GM21825 (cell line): Measurements from ENCODE around the gene KCND1.
"Not testable (repeated sequence)": the region's sequence is repeated elsewhere in the genome, so short reads cannot be mapped to it uniquely, and the experiment has no call there.

Source experiments
- ATAC-seq: cut with Tn5 transposase; IDR thresholded peaks from one replicate; pipeline ENCODE4 v1.9.1; 2021; ENCODE audit warnings: mild to moderate bottlenecking, moderate library complexity; ENCODE audit not compliant: unreplicated experiment

KCND1 gene

GRCh38 chrX:48971249-48972219 lies at the start of gene KCND1:
Gene KCND1 (minus strand): TSS chrX:48971844. CDS start chrX:48970271, 1,573 bp downstream.
- no peak for ATAC-seq

GRCh38 chrX:49019599-49020249 lies 48.1 kb upstream of the KCND1 start:
- ATAC-seq = no peak

- no peak for ATAC-seq
These were observed 47.4 kb upstream of the KCND1 start for GRCh38 chrX:49019050-49019449.

GRCh38 chrX:49003696-49004095 lies 32.1 kb upstream of the KCND1 start:
- ATAC-seq = no peak

GRCh38 chrX:49002091-49002935 lies 30.7 kb upstream of the KCND1 start, which contains the start of gene GRIPAP1:
Gene GRIPAP1 (minus strand): TSS chrX:49002264. CDS start chrX:49002229, 35 bp downstream.
- ATAC-seq = peak; percentile 85

GRCh38 chrX:49001521-49002090 lies 30.0 kb upstream of the KCND1 start:
- ATAC-seq = peak; percentile 23

- no peak for ATAC-seq
These were observed 29.0 kb upstream of the KCND1 start for GRCh38 chrX:49000636-49001035.

GRCh38 chrX:48999030-48999429 lies 27.4 kb upstream of the KCND1 start:
- ATAC-seq = no peak

- no peak for ATAC-seq
These were observed 26.7 kb upstream of the KCND1 start for GRCh38 chrX:48998391-48998790.

- ATAC-seq = no peak
These were observed 26.2 kb upstream of the KCND1 start for GRCh38 chrX:48997865-48998264.

GRCh38 chrX:48997455-48997854 lies 25.8 kb upstream of the KCND1 start:
- ATAC-seq = no peak

GRCh38 chrX:48996969-48997368 lies 25.3 kb upstream of the KCND1 start:
- no peak for ATAC-seq

GRCh38 chrX:48992341-48992740 lies 20.7 kb upstream of the KCND1 start:
- ATAC-seq = no peak

- ATAC-seq = no peak
These were observed 17.8 kb upstream of the KCND1 start for GRCh38 chrX:48989483-48989882.

- ATAC-seq = no peak
These were observed 12.3 kb upstream of the KCND1 start for GRCh38 chrX:48983896-48984295.

GRCh38 chrX:48983081-48983480 lies 11.4 kb upstream of the KCND1 start:
- no peak for ATAC-seq

GRCh38 chrX:48981178-48981577 lies 9.5 kb upstream of the KCND1 start:
- ATAC-seq = no peak

GRCh38 chrX:48980341-48980740 lies 8.7 kb upstream of the KCND1 start:
- ATAC-seq = not testable (repeated sequence)

- ATAC-seq = no peak
These were observed 6.6 kb upstream of the KCND1 start for GRCh38 chrX:48978226-48978625.

GRCh38 chrX:48976086-48976485 lies 4.4 kb upstream of the KCND1 start:
- no peak for ATAC-seq

GRCh38 chrX:48975541-48975940 lies 3.9 kb upstream of the KCND1 start:
- no peak for ATAC-seq
